IPS DF 6.9 (cell line): ENCODE measurements around the gene SBK3.
"Not testable (repeated sequence)": the region's sequence is repeated elsewhere in the genome, so short reads cannot be mapped to it uniquely, and the experiment has no call there.

Source experiments
- DNase-seq: peaks from one replicate; pipeline ENCODE4 v3.0.0-alpha.2; 2013; ENCODE audit warnings: low read depth, low spot score
- H3K27ac ChIP-seq: one replicate; pipeline ENCODE4 v1.5.1; 2013; ENCODE audit warnings: low read length, control low read depth
- H3K27me3 ChIP-seq: 2 replicates; pipeline ENCODE4 v1.6.1; 2013; ENCODE audit warnings: mild to moderate bottlenecking, low read length; ENCODE audit not compliant: control insufficient read depth, insufficient read depth
- H3K36me3 ChIP-seq: 2 replicates; pipeline ENCODE4 v1.6.1; 2013; ENCODE audit warnings: low read length; ENCODE audit not compliant: control insufficient read depth, insufficient read depth
- H3K4me1 ChIP-seq: 2 replicates; pipeline ENCODE4 v1.6.1; 2013; ENCODE audit warnings: low read length; ENCODE audit not compliant: control insufficient read depth, insufficient read depth
- H3K4me3 ChIP-seq: 2 replicates; pipeline ENCODE4 v1.5.1; 2013; ENCODE audit warnings: mild to moderate bottlenecking, low read length
- H3K9me3 ChIP-seq: 2 replicates; pipeline ENCODE4 v1.6.1; 2013; ENCODE audit warnings: low read length, inconsistent platforms; ENCODE audit not compliant: control insufficient read depth, insufficient read depth
- WGBS: extraction: QIAGEN DNeasy Blood & Tissue Kit; methylation state at CpG from one replicate; pipeline ENCODE4 v1.1.7; 2013; ENCODE audit warnings: mixed read lengths, missing lambda C conversion rate; ENCODE audit not compliant: insufficient read length, insufficient coverage; 5-methylcytosine and 5-hydroxymethylcytosine counted together

SBK3 gene

DNA sequence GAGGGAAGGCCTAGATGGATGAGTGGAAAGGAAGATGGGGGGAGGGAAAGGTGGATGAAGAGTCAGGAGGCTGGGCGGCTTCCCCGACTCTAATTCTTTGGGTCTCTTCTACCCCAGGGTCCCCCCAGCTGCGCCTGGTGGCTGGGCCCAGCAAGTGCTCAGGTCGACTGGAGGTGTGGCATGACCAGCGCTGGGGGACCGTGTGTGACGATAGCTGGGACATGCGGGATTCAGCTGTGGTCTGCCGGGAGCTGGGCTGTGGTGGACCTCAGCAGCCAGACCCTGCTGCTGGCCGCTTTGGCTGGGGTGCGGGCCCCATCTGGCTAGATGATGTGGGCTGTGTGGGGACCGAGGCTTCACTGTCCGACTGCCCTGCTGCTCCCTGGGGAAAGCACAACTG lies 47.6 kb downstream of the SBK3 start:
- H3K4me1 ChIP-seq: no peaks in the 10 kb centered on the region; the same call in 1 of the 2 replicates
- DNase-seq: no peak
- H3K4me3 ChIP-seq: no peak overlapping the region
- WGBS: no CpG with 5 or more reads among the region's 13 CpGs
- no peaks in the 10 kb centered on the region for H3K9me3 ChIP-seq
- no peaks in the 10 kb centered on the region; the same call in 1 of the 2 replicates for H3K27me3 ChIP-seq
- H3K27ac ChIP-seq: no peak overlapping the region
- no peaks in the 10 kb centered on the region for H3K36me3 ChIP-seq

DNA sequence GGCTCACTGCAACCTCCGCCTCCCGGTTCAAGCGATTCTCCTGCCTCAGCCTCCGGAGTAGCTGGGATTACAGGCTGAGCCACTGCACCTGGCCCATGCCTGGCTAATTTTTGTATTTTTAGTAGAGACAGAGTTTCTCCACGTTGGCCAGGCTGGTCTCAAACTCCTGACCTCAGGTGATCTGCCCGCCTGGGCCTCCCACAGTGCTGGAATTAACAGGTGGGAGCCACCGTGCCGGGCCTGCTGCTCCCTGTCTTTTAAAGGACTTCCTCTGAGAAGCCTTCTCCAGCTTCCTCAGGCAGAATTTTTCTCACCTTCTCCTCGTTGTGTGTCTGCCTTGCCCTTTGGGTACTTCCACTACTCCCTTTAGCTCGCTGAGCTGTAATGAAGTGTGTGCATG lies 48.5 kb downstream of the SBK3 start:
- H3K27ac ChIP-seq, H3K4me3 ChIP-seq, DNase-seq, H3K9me3 ChIP-seq, H3K36me3 ChIP-seq, H3K27me3 ChIP-seq, H3K4me1 ChIP-seq: not testable (repeated sequence)
- no CpG with 5 or more reads among the region's 10 CpGs for WGBS

DNA sequence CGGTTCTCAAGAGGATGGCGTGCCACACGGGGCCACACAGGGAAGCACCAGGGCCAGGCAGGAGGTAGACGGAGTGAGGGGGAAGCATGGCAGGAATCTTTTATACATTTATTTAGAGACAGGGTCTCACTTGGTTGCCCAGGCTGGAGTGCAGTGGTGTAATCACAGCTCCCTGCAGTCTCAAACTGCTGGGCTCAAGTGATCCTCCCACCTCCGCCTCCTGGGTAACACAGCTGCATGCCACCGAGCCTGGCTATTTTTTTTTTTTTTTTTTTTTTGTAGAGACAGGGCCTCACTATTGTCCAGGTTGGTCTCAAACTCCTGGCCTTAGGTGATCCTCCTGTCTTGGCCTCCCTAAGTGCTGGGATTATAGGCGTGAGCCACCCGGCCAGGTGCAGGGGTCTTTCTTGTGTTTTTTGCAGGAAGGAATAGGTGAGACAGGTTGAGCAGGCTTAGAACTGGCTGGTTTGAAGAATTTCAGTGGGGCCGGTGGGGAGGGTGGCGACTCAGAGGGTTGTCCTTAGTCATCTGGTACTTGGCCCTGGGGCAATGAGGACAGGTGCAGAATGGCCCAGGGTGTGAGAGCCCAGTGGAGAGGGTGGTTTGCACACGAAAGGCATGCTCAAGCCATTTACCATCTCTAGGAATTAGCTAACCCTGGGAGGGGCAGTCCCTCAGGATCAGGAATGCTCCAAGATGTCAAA lies 49.5 kb downstream of the SBK3 start:
- Histone ChIP-seq H3K4me1 (no peaks in the 10 kb centered on the region; the same call in 1 of the 2 replicates), H3K27ac (no peak overlapping the region), H3K36me3 (no peaks in the 10 kb centered on the region), H3K27me3 (no peaks in the 10 kb centered on the region), H3K9me3 (no peaks in the 10 kb centered on the region), H3K4me3 (no peak overlapping the region)
- DNase-seq: no peak
- no CpG with 5 or more reads among the region's 11 CpGs for WGBS

DNA sequence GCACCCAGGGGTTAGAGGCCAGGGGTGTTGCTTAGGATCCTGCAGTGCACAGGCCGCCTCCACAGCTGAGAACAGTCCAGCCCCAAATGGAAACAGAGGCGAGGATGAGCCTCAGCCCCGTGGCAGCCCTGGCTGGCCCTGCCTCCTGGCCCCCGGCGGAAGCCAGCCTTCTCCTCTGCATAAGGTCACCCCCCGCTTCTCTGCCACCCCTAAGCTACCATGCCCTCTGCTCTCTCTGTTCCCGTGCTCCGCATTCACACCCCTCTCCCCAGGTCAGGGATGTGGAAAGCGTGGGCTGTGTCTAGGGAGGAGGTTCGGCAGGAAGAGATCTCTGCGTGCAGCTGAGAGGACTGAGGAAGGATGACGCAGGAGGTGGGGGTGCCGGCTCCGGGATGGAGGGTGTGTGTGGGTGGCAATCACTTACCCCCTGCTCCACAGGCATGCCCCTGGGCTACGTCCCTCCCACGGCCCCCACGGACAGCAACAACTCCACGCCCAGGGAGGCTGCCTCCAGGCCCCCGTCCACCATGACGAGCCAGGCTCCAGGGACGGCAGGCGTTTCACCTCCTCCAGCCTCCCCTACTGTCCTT lies 51.1 kb downstream of the SBK3 start:
- Histone ChIP-seq H3K4me1 (peaks cover 5% of the 10 kb centered on the region), H3K27me3 (no peaks in the 10 kb centered on the region), H3K4me3 (no peak overlapping the region), H3K27ac (no peak overlapping the region), H3K36me3 (no peaks in the 10 kb centered on the region; the same call in 1 of the 2 replicates), H3K9me3 (no peaks in the 10 kb centered on the region)
- no CpG with 5 or more reads among the region's 22 CpGs for WGBS
- no peak for DNase-seq

DNA sequence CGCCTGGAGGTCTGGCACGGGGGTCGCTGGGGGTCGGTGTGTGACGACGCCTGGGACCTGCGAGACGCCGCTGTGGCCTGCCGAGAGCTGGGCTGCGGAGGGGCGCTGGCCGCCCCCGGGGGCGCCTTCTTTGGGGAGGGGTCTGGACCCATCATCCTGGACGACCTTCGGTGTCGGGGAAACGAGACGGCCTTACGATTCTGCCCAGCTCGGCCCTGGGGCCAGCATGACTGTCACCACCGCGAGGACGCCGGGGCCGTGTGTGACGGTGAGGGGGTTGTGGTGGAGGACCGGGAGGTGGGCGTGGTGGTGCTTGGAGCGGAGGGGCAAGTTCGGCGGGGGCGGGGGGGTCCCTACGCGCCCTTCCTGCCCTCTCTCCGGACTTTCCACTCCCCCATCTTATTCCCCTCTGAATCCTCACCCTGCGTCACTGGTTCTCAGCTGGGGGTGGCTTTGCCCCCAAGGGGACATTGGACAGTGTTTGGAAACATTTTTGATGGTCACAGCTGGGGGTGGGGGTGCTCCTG lies 51.6 kb downstream of the SBK3 start:
- no peak for DNase-seq
- peaks cover 7% of the 10 kb centered on the region for H3K4me1 ChIP-seq
- no peak overlapping the region for H3K27ac ChIP-seq
- no peaks in the 10 kb centered on the region for H3K27me3 ChIP-seq
- no CpG with 5 or more reads among the region's 38 CpGs for WGBS
- no peaks in the 10 kb centered on the region; the same call in 1 of the 2 replicates for H3K36me3 ChIP-seq
- H3K4me3 ChIP-seq: no peak overlapping the region
- H3K9me3 ChIP-seq: no peaks in the 10 kb centered on the region

DNA sequence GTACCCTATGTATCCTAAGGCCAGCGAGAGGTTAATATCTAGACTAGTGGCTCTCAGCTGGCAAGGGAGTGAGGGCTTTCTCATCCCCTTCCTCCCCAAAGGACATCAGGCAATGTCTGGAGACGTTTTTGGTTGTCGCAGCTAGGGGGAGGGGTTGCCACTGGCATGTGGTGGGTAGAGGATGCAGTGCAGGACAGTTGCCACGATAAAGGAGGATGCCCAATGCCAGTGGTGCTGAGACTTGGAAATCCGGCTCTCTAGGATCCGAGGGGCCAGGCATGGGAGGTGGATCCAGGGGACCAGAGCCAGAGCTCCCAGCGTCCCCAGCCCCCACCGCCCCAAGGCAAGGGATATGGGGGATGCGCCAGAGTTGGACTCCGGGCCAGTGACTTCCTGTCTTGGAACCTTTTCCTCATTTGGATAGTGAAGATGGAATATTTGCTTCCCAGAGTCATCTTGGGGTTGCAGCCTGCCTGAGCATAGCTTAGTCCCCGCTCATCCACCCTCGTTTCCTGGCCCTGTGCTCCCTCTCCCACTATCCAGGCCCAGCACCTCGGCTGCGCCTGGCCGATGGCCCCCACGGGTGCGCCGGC lies 52.2 kb downstream of the SBK3 start:
- no peaks in the 10 kb centered on the region; the same call in 1 of the 2 replicates for H3K36me3 ChIP-seq
- H3K4me3 ChIP-seq: no peak overlapping the region
- DNase-seq: no peak
- no CpG with 5 or more reads among the region's 18 CpGs for WGBS
- peaks cover 7% of the 10 kb centered on the region for H3K4me1 ChIP-seq
- no peak overlapping the region for H3K27ac ChIP-seq
- H3K27me3 ChIP-seq: no peaks in the 10 kb centered on the region
- no peaks in the 10 kb centered on the region for H3K9me3 ChIP-seq

DNA sequence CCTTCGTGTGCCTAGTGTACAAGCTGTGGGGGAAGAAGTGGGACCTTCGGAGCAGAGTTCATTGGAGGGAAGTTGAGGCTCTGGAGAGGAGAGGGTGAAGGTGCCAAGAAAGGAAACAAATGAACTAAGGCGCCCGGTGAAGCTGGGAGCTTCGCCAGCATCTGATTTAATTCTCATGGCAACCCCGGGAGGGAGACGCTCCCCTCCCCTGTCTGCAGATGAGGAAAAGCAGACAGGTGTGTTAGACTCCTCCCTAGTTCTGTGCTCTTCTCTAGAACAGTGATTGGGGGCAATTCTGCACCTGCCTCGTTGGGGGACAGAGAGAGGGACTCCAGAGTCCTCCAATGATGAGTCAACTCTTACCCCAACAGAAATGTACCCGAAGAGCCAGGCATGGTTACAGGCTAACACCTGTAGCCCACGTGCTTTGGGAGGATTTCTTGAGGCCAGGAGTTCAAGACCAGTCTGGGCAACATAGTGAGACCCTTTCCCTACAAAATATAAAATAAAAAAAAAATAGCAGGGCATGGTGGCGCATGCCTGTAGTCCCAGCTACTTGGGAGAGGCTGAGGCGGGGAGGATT lies 52.9 kb downstream of the SBK3 start:
- Histone ChIP-seq H3K27me3 (no peaks in the 10 kb centered on the region), H3K27ac (no peak overlapping the region), H3K4me1 (peaks cover 10% of the 10 kb centered on the region), H3K36me3 (no peaks in the 10 kb centered on the region; the same call in 1 of the 2 replicates), H3K4me3 (no peak overlapping the region), H3K9me3 (no peaks in the 10 kb centered on the region)
- DNase-seq: no peak
- WGBS: no CpG with 5 or more reads among the region's 12 CpGs

DNA sequence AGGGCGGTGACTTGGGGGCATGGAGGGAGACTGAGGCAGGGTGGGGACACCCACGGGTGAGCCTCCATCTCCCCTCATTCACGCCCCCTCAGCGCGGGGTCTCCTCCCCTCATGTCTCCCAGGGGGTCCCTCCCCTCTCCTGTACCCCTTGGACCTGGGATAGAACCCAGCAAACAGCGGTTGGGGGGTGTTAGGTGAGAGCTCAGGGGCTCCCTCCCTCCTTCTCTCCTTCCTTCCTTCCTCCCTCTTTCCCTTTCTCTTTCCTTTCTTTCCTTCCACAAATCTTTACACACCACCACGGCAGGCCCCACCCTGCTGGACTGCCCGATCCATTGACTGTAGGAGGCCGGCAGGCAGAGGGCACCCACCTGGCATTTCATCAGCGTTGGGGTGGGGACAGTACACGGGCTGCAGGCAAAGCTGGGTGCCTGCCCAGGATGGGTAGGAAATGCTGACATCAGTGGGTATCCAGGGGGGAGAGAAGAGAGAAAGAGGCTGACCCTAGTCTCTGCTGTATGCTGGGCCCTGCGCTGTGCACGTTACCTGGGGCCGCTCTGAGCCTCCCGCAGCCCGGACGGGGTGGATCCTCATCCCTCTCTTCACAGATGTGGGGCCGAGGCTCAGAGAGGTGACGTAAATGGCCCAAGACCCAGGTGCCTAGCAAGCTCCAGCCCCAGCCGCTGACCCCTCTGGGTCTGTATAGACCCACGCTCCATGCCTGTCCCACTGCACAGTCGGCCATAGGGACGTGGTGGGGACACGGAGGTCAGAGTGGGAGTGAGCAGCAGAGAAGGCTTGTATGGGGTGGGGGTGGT lies 53.6 kb downstream of the SBK3 start:
- peaks cover 10% of the 10 kb centered on the region for H3K4me1 ChIP-seq
- no peak for DNase-seq
- no peaks in the 10 kb centered on the region; the same call in 1 of the 2 replicates for H3K36me3 ChIP-seq
- no peak overlapping the region for H3K4me3 ChIP-seq
- H3K27me3 ChIP-seq: no peaks in the 10 kb centered on the region
- H3K27ac ChIP-seq: no peak overlapping the region
- H3K9me3 ChIP-seq: no peaks in the 10 kb centered on the region
- no CpG with 5 or more reads among the region's 24 CpGs for WGBS
